ENCODE data around the gene STAT5B. TPM values are rescaled to one million over a fixed set of nuclear protein-coding genes. Genes with fewer than 3 reads are reported as not detected.
A peak's percentile ranks its signal among the peaks of the same experiment; 100 is the strongest.

STAT5B gene
- total and polyA plus RNA-seq, 2 of the 13 experiments (the other 11 are each of a cell fraction or from before 2014, with no cell fraction given), result 21.0 to 42.8 TPM

DNA sequence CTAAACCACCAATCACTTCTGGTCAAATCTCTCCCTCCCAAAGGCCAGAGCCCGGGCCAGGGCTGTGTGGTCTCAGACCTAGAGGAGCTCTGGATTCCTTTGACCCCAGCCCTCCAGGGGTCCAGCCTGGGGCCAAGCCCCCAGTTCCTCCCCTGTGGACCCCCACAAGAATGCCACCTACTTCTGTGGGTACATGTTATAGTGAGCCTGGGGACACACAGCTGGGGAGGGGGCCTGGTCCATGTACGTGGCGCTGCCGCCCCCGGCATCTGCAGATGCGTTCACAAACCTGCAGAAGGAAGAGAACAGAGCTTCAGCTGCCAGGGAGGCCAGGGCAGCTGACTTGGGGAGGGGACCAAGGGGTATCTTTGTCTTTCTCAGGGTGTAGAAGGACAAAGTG lies 74.0 kb downstream of the STAT5B start:
- ChIA-PET POLR2A (interaction anchor here (0.8 to 1.7 kb wide), 2 partner anchors 9 to 46 kb away, joined by 3 to 5 read pairs; no protein-coding TSS in a partner anchor), CTCF (ENCODE audit: low intra/inter-chr PET ratio, low total read pairs) (no interaction called here)
- TF ChIP-seq, protein P1, sequence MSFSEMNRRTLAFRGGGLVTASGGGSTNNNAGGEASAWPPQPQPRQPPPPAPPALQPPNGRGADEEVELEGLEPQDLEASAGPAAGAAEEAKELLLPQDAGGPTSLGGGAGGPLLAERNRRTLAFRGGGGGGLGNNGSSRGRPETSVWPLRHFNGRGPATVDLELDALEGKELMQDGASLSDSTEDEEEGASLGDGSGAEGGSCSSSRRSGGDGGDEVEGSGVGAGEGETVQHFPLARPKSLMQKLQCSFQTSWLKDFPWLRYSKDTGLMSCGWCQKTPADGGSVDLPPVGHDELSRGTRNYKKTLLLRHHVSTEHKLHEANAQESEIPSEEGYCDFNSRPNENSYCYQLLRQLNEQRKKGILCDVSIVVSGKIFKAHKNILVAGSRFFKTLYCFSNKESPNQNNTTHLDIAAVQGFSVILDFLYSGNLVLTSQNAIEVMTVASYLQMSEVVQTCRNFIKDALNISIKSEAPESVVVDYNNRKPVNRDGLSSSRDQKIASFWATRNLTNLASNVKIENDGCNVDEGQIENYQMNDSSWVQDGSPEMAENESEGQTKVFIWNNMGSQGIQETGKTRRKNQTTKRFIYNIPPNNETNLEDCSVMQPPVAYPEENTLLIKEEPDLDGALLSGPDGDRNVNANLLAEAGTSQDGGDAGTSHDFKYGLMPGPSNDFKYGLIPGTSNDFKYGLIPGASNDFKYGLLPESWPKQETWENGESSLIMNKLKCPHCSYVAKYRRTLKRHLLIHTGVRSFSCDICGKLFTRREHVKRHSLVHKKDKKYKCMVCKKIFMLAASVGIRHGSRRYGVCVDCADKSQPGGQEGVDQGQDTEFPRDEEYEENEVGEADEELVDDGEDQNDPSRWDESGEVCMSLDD (CRISPR knock-in tag; IDR thresholded peaks at IDR 0.05; ENCODE audit: borderline replicate concordance), result no peak
- TF ChIP-seq KDM3A (CRISPR knock-in tag; IDR thresholded peaks at IDR 0.05; ENCODE audit: low read depth) (no peak), ZNF12 (CRISPR knock-in tag; IDR thresholded peaks at IDR 0.05) (no peak), SOX13 (IDR thresholded peaks at IDR 0.05) (0 out of 2 replicates have a peak, but pooled peaks have one; percentile 24), SOX13 (CRISPR knock-in tag; conservative IDR thresholded peaks at IDR 0.05 in 1 of 2, IDR thresholded peaks at IDR 0.05 in 1 of 2) (no peak)
- in situ Hi-C loops (cut with HindIII; ENCODE audit: extremely low pct_ligation_motif_present, low pct_unique_long_range_greater_than_20kb) (no loop called here), intact Hi-C loops (cut with micrococcal nuclease; ENCODE audit: unreplicated experiment) (no loop called here)
- no peak for DNase-seq (ENCODE audit: low spot score)
- Histone ChIP-seq H3K9me3 (ENCODE audit: low read length) (no peaks in the 10 kb centered on the region), H2AFZ (ENCODE audit: low read length) (no peak overlapping the region), H3K4me2 (ENCODE audit: low read depth, low read length) (no peak overlapping the region), H4K20me1 (ENCODE audit: insufficient read depth, low read length) (no peaks in the 10 kb centered on the region), H3K4me3 (replicated peaks in 1 of 3; ENCODE audit: insufficient read depth in 1 of 3, low read depth in 2 of 3, low read length in 3 of 3) (no peak overlapping the region), H3K27ac (ENCODE audit: extremely low read length, insufficient read depth, low read length) (no peak overlapping the region), H3K79me2 (ENCODE audit: insufficient read depth, low read length) (no peaks in the 10 kb centered on the region), H3K9ac (ENCODE audit: insufficient read depth, low read depth, low read length) (no peak overlapping the region), H3K4me1 (ENCODE audit: insufficient read depth, low read length) (peaks cover 16% of the 10 kb centered on the region), H3K27me3 (ENCODE audit: control insufficient read depth in 1 of 2, insufficient read depth in 2 of 2, low read length in 2 of 2) (no peaks in the 10 kb centered on the region), H3K36me3 (replicated peaks in 1 of 2; ENCODE audit: control insufficient read depth in 1 of 2, insufficient read depth in 2 of 2, low read length in 2 of 2) (peaks cover 7 to 20% of the 10 kb centered on the region in 2 experiments)
- no peak for FAIRE-seq
- ATAC-seq, result no peak
- no TSS peak for BruUV-seq (replicated peaks)
- WGBS (ENCODE audit: low lambda C conversion rate), result 98% methylated on average over 6 of the region's 6 CpGs

DNA sequence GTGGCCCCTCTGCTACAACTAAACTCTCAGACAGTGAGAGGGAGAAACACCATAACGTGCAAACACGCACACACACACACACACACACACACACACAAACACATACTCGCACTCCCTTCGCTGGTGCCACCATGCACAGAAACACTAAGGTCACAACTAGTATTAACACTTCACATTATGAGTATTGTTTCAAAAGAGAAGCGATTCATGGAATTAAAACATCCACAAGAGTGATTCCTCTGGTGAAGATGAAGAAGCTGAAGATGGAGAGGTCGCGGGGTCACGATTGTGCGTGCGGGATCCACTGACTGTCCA lies 74.8 kb downstream of the STAT5B start:
- 92% methylated on average over 10 of the region's 10 CpGs for WGBS (ENCODE audit: low lambda C conversion rate)
- in situ Hi-C loops (cut with HindIII; ENCODE audit: extremely low pct_ligation_motif_present, low pct_unique_long_range_greater_than_20kb), result no loop called here

More for the DNA sequence above, 74.8 kb downstream of the STAT5B start:
- no peak for DNase-seq (ENCODE audit: low spot score)
- H4K20me1 ChIP-seq (ENCODE audit: insufficient read depth, low read length), result no peaks in the 10 kb centered on the region
- peaks cover 5 to 19% of the 10 kb centered on the region in 2 experiments; a peak in 4 of 5 replicates for H3K36me3 ChIP-seq (replicated peaks in 1 of 2; ENCODE audit: control insufficient read depth in 1 of 2, insufficient read depth in 2 of 2, low read length in 2 of 2)
- intact Hi-C loops (cut with micrococcal nuclease; ENCODE audit: unreplicated experiment), result no loop called here
- peaks cover 16% of the 10 kb centered on the region for H3K4me1 ChIP-seq (ENCODE audit: insufficient read depth, low read length)
- H3K27ac ChIP-seq (ENCODE audit: extremely low read length, insufficient read depth, low read length), result peak overlapping the region; percentile 10
- H3K9ac ChIP-seq (ENCODE audit: insufficient read depth, low read depth, low read length), result no peak overlapping the region
- H3K4me3 ChIP-seq (replicated peaks in 1 of 3; ENCODE audit: insufficient read depth in 1 of 3, low read depth in 2 of 3, low read length in 3 of 3), result no peak overlapping the region
- ATAC-seq, result no peak
- H3K4me2 ChIP-seq (ENCODE audit: low read depth, low read length), result no peak overlapping the region
- BruUV-seq (replicated peaks), result no TSS peak
- no peaks in the 10 kb centered on the region for H3K9me3 ChIP-seq (ENCODE audit: low read length)
- H2AFZ ChIP-seq (ENCODE audit: low read length), result no peak overlapping the region
- H3K27me3 ChIP-seq (ENCODE audit: control insufficient read depth in 1 of 2, insufficient read depth in 2 of 2, low read length in 2 of 2), result no peaks in the 10 kb centered on the region
- POLR2A ChIA-PET, result interaction anchor here (0.8 to 1.7 kb wide), 2 partner anchors 8 to 47 kb away, joined by 3 to 5 read pairs; no protein-coding TSS in a partner anchor
- CTCF ChIA-PET (ENCODE audit: low intra/inter-chr PET ratio, low total read pairs), result no interaction called here
- H3K79me2 ChIP-seq (ENCODE audit: insufficient read depth, low read length), result no peaks in the 10 kb centered on the region
- TF ChIP-seq HOXA9 (CRISPR knock-in tag; IDR thresholded peaks at IDR 0.05; ENCODE audit: borderline replicate concordance) (no peak), ZNF674 (CRISPR knock-in tag; IDR thresholded peaks at IDR 0.05; ENCODE audit: low read depth) (no peak), NR2F6 (IDR thresholded peaks at IDR 0.05) (peak; percentile 57; the same call in 1 of the 2 replicates), NR2F6 (CRISPR knock-in tag; IDR thresholded peaks at IDR 0.05) (no peak), ATM (IDR thresholded peaks at IDR 0.05; ENCODE audit: borderline replicate concordance) (no peak)
- TF ChIP-seq, protein P2, sequence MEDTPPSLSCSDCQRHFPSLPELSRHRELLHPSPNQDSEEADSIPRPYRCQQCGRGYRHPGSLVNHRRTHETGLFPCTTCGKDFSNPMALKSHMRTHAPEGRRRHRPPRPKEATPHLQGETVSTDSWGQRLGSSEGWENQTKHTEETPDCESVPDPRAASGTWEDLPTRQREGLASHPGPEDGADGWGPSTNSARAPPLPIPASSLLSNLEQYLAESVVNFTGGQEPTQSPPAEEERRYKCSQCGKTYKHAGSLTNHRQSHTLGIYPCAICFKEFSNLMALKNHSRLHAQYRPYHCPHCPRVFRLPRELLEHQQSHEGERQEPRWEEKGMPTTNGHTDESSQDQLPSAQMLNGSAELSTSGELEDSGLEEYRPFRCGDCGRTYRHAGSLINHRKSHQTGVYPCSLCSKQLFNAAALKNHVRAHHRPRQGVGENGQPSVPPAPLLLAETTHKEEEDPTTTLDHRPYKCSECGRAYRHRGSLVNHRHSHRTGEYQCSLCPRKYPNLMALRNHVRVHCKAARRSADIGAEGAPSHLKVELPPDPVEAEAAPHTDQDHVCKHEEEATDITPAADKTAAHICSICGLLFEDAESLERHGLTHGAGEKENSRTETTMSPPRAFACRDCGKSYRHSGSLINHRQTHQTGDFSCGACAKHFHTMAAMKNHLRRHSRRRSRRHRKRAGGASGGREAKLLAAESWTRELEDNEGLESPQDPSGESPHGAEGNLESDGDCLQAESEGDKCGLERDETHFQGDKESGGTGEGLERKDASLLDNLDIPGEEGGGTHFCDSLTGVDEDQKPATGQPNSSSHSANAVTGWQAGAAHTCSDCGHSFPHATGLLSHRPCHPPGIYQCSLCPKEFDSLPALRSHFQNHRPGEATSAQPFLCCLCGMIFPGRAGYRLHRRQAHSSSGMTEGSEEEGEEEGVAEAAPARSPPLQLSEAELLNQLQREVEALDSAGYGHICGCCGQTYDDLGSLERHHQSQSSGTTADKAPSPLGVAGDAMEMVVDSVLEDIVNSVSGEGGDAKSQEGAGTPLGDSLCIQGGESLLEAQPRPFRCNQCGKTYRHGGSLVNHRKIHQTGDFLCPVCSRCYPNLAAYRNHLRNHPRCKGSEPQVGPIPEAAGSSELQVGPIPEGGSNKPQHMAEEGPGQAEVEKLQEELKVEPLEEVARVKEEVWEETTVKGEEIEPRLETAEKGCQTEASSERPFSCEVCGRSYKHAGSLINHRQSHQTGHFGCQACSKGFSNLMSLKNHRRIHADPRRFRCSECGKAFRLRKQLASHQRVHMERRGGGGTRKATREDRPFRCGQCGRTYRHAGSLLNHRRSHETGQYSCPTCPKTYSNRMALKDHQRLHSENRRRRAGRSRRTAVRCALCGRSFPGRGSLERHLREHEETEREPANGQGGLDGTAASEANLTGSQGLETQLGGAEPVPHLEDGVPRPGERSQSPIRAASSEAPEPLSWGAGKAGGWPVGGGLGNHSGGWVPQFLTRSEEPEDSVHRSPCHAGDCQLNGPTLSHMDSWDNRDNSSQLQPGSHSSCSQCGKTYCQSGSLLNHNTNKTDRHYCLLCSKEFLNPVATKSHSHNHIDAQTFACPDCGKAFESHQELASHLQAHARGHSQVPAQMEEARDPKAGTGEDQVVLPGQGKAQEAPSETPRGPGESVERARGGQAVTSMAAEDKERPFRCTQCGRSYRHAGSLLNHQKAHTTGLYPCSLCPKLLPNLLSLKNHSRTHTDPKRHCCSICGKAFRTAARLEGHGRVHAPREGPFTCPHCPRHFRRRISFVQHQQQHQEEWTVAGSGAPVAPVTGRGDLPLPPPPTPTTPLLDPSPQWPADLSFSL (CRISPR knock-in tag; IDR thresholded peaks at IDR 0.05), result no peak
- no peak for FAIRE-seq
